ENCODE data around the gene MCCD1. TPM values are rescaled to one million over a fixed set of nuclear protein-coding genes. Genes with fewer than 3 reads are reported as not detected.
"Not testable (repeated sequence)": the region's sequence is repeated elsewhere in the genome, so short reads cannot be mapped to it uniquely, and the experiment has no call there.

MCCD1 gene
- total and polyA plus RNA-seq, 2 experiments from 2014 or later: not detected

GRCh38 chr6:31547727-31548543 is 19.2 kb downstream of the MCCD1 start:
- H3K27me3 ChIP-seq: no peaks in the 10 kb centered on the region
- no peak for TF ChIP-seq CTCF (IDR thresholded peaks at IDR 0.05; ENCODE audit: low read depth, low read length)
- H3K36me3 ChIP-seq: peaks cover 12% of the 10 kb centered on the region
- H3K9me3 ChIP-seq (ENCODE audit: low read depth): no peaks in the 10 kb centered on the region
- no peak for DNase-seq (ENCODE audit: low read depth in 1 of 2, low spot score in 1 of 2)
- H3K27ac ChIP-seq: peak overlapping the region; percentile 54
- peak overlapping the region; percentile 56 for H3K4me3 ChIP-seq
- peaks cover 7% of the 10 kb centered on the region for H3K4me1 ChIP-seq (ENCODE audit: low read depth)

GRCh38 chr6:31548544-31548873 is 19.7 kb downstream of the MCCD1 start:
- H3K4me3 ChIP-seq: peak overlapping the region; percentile 56
- no peak for DNase-seq (ENCODE audit: low read depth in 1 of 2, low spot score in 1 of 2)
- H3K27ac ChIP-seq: no peak overlapping the region

GRCh38 chr6:31551371-31551770 is 22.6 kb downstream of the MCCD1 start:
- H3K4me1 ChIP-seq (ENCODE audit: low read depth); H3K27ac ChIP-seq; H3K4me3 ChIP-seq; H3K27me3 ChIP-seq; H3K9me3 ChIP-seq (ENCODE audit: low read depth): not testable (repeated sequence)
- DNase-seq (ENCODE audit: low read depth in 1 of 2, low spot score in 1 of 2): peak; percentile 28 to 75
- H3K36me3 ChIP-seq: peaks cover 26% of the 10 kb centered on the region
- TF ChIP-seq CTCF (IDR thresholded peaks at IDR 0.05; ENCODE audit: low read depth, low read length): peak; percentile 47

More at GRCh38 chr6:31548544-31548873, 19.7 kb downstream of the MCCD1 start:
- H3K27me3 ChIP-seq: no peaks in the 10 kb centered on the region
- no peaks in the 10 kb centered on the region for H3K9me3 ChIP-seq (ENCODE audit: low read depth)
- H3K36me3 ChIP-seq: peaks cover 17% of the 10 kb centered on the region
- H3K4me1 ChIP-seq (ENCODE audit: low read depth): peaks cover 6% of the 10 kb centered on the region
- no peak for TF ChIP-seq CTCF (IDR thresholded peaks at IDR 0.05; ENCODE audit: low read depth, low read length)

DNA sequence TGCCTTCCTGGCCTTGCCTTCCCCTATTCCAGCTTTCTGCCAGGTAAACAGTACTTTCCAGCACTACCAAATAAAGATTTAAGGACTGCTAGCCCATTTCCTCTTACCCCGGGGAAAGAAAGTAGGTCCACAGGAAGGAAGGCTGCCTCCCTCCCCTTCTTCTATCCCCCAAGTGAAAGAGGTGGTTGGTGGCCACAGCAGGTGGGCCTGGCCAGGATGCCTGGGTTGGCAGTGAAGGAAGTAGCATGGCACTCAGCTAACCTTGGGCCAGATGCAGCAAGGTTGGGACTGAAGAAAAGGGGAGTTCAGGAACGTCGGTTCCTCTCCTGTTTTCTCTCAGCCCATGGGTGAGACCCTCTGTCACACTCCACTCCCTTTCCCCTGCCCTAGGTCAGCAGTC is 27.5 kb downstream of the MCCD1 start:
- DNase-seq (ENCODE audit: low read depth in 1 of 2, low spot score in 1 of 2): no peak
- Histone ChIP-seq H3K27ac (no peak overlapping the region), H3K36me3 (peaks cover 19% of the 10 kb centered on the region), H3K4me3 (no peak overlapping the region), H3K4me1 (ENCODE audit: low read depth) (peaks cover 5% of the 10 kb centered on the region), H3K27me3 (no peaks in the 10 kb centered on the region), H3K9me3 (ENCODE audit: low read depth) (no peaks in the 10 kb centered on the region)
- no peak for TF ChIP-seq CTCF (IDR thresholded peaks at IDR 0.05; ENCODE audit: low read depth, low read length)

GRCh38 chr6:31557443-31558317 is 28.9 kb downstream of the MCCD1 start:
- Histone ChIP-seq H3K9me3 (ENCODE audit: low read depth) (no peaks in the 10 kb centered on the region), H3K27ac (no peak overlapping the region), H3K4me1 (ENCODE audit: low read depth) (peaks cover 5% of the 10 kb centered on the region), H3K36me3 (peaks cover 19% of the 10 kb centered on the region), H3K27me3 (no peaks in the 10 kb centered on the region), H3K4me3 (no peak overlapping the region)
- no peak for TF ChIP-seq CTCF (IDR thresholded peaks at IDR 0.05; ENCODE audit: low read depth, low read length)
- no peak for DNase-seq (ENCODE audit: low read depth in 1 of 2, low spot score in 1 of 2)
